Right atrium auricular region (tissue), 2 donors: ENCODE measurements around the gene LMNB1. TPM values are rescaled to one million over a fixed set of nuclear protein-coding genes. Genes with fewer than 3 reads are reported as not detected.

Source experiments
- DNase-seq: peaks from one replicate; pipeline ENCODE4 v3.0.0-alpha.2; 2019; ENCODE audit warnings: low spot score
- H3K27ac ChIP-seq, 2 donors: fragments of 200-600 bp; sonication (generic); 1 replicate in 1 of 2; 2 replicates in 1 of 2; pipeline ENCODE4 v1.5.1; 2016 to 2019
- H3K27me3 ChIP-seq, 2 donors: fragments of 200-600 bp; sonication (generic); one replicate each; pipeline versions ENCODE4 v1.5.1 to v1.6.0; 2017 to 2019
- H3K36me3 ChIP-seq: fragments of 200-600 bp; sonication (generic); one replicate; pipeline ENCODE4 v1.5.1; 2016
- H3K4me1 ChIP-seq, 2 donors: fragments of 200-600 bp; sonication (generic); one replicate each; pipeline versions ENCODE4 v1.5.1 to v1.6.0; 2017 to 2019
- H3K4me3 ChIP-seq, 2 donors: fragments of 200-600 bp; sonication (generic); 1 replicate in 1 of 2; 2 replicates in 1 of 2; pipeline ENCODE4 v1.5.1; 2017 to 2019; ENCODE audit warnings: mild to moderate bottlenecking in 1 of 2, moderate library complexity in 1 of 2
- H3K9me3 ChIP-seq, 2 donors: fragments of 200-600 bp; sonication (generic); one replicate each; pipeline ENCODE4 v1.5.1; 2019
- CTCF ChIP-seq, 2 donors: fragments of 200-600 bp; sonication (generic); IDR thresholded peaks; one replicate each; pipeline ENCODE4 v1.5.1; 2019; ENCODE audit warnings: antibody characterized with exemption in 2 of 2
- total RNA-seq, 2 donors: library from RNA; depleted of rRNA; stranded (reverse); fragments of >200 nt; gene quantifications; one replicate each; pipeline ENCODE4 v1.1.0, GENCODE V29; 2016

Gene LMNB1
- total RNA-seq, 2 donors from 2014 or later, result 2.5 to 2.6 TPM

DNA sequence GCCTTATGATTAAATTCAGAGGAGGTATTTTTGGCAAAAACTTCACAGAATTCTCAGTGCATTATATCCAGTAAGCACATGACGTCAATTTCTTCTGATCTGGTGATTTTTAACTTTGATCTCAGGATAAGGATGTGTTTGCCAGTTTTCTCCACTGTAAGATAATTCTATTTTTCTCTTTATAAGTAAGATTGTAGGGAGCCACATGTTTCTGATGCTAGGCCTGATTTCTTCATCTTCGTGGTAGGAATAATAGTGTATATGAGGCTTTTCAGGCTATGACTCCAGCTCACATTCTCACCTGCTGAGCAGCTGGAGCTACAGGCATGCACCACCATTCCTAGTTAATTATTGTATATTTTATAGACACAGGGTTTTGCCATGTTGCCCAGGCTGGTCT lies 32.1 kb upstream of the LMNB1 start:
- no peak overlapping the region for H3K27ac ChIP-seq
- H3K27me3 ChIP-seq, result no peaks in the 10 kb centered on the region
- H3K4me3 ChIP-seq, result no peak overlapping the region
- TF ChIP-seq CTCF (IDR thresholded peaks at IDR 0.05), result no peak
- H3K36me3 ChIP-seq, result no peaks in the 10 kb centered on the region
- DNase-seq, result no peak
- no peaks in the 10 kb centered on the region for H3K4me1 ChIP-seq
- H3K9me3 ChIP-seq, result no peaks in the 10 kb centered on the region

DNA sequence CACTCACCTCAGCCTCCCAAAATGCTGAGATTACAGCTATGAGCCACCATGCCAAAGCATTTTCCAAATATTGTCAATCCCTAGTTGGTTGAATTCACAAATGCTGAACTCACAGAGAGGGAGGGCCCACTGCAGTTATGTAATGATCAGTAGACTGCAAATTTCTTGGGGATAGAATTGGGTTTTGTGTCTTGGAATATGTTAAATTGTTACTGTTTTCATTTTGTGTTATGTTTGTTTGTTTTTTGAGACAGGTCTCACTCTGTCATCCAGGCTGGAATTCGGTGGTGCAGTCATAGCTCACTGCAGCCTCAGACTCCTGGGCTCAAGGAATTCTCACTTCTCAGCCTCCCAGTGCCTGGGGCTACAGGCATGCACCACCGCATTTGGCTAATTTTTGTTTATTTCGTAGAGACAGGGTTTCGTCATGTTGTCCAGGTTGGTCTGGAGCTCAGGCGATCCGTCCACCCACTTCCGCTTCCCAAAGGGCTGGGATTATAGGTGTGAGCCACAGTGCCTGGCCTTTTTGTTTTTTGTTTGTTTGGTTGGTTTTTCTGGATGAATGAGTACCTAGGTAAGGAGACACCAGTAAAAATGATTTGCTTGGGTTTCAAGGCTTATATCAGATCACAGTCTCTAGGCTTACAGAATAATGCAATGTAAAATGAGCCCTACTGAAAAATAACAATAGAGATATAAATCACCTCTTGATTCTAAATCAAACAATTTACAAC lies 31.5 kb upstream of the LMNB1 start:
- Histone ChIP-seq H3K9me3 (no peaks in the 10 kb centered on the region), H3K27ac (no peak overlapping the region), H3K27me3 (peaks cover 0 to 1% of the 10 kb centered on the region in 2 donors), H3K4me1 (no peaks in the 10 kb centered on the region), H3K36me3 (no peaks in the 10 kb centered on the region), H3K4me3 (no peak overlapping the region)
- no peak for DNase-seq
- TF ChIP-seq CTCF (IDR thresholded peaks at IDR 0.05), result no peak

DNA sequence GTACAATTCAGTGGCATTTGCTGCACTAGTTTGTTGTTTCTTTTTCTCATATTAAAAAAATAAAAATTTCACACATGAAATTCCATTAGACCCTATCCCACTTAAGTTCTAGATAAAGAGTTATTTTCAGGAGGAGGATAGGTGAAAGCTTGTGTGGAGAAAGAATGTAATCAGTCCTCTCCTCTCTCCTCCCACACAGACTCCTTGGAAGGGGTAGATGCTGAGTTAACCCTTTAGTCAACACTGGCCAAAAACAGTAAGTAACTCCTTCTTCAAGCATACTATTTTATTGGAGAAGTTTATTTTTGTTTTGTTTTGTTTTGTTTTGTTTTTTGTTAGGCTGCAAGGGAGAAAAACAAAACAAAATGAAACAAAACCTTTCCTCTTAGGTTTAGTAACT lies 30.6 kb upstream of the LMNB1 start:
- TF ChIP-seq CTCF (IDR thresholded peaks at IDR 0.05), result no peak
- DNase-seq, result no peak
- no peaks in the 10 kb centered on the region for H3K36me3 ChIP-seq

GRCh38 chr5:126752081-126752785 lies 24.7 kb upstream of the LMNB1 start:
- TF ChIP-seq CTCF (IDR thresholded peaks at IDR 0.05), result no peak
- H3K27me3 ChIP-seq, result peaks cover 0 to 4% of the 10 kb centered on the region in 2 donors

More for the DNA sequence above, 30.6 kb upstream of the LMNB1 start:
- Histone ChIP-seq H3K4me3 (no peak overlapping the region), H3K9me3 (no peaks in the 10 kb centered on the region), H3K27me3 (peaks cover 0 to 4% of the 10 kb centered on the region in 2 donors), H3K27ac (no peak overlapping the region), H3K4me1 (no peaks in the 10 kb centered on the region)

GRCh38 chr5:126753227-126753626 lies 23.7 kb upstream of the LMNB1 start:
- Histone ChIP-seq H3K27ac (no peak overlapping the region), H3K4me3 (no peak overlapping the region), H3K27me3 (peaks cover 0 to 4% of the 10 kb centered on the region in 2 donors), H3K4me1 (no peaks in the 10 kb centered on the region), H3K9me3 (no peaks in the 10 kb centered on the region), H3K36me3 (no peaks in the 10 kb centered on the region)
- no peak for TF ChIP-seq CTCF (IDR thresholded peaks at IDR 0.05)
- no peak for DNase-seq

More at GRCh38 chr5:126752081-126752785, 24.7 kb upstream of the LMNB1 start:
- Histone ChIP-seq H3K9me3 (no peaks in the 10 kb centered on the region), H3K27ac (no peak overlapping the region), H3K36me3 (no peaks in the 10 kb centered on the region), H3K4me1 (no peaks in the 10 kb centered on the region), H3K4me3 (no peak overlapping the region)
- no peak for DNase-seq
